Thoracic aorta (tissue), 2 donors: ENCODE measurements around the gene OLA1. TPM values are rescaled to one million over a fixed set of nuclear protein-coding genes. Genes with fewer than 3 reads are reported as not detected.

Experiments
- ATAC-seq: fragments of 150-250 bp; one replicate; pipeline ENCODE4 v1.8.0; 2017; ENCODE audit warnings: low read depth; ENCODE audit not compliant: insufficient number of reproducible peaks, low FRiP score
- DNase-seq: peaks from one replicate; pipeline ENCODE4 v3.0.0-alpha.2; 2020; ENCODE audit warnings: low spot score
- H3K27ac ChIP-seq, 2 donors: fragments of 200-600 bp; sonication (generic); 1 replicate in 1 of 2; 2 replicates in 1 of 2; pipeline ENCODE4 v1.5.1; 2016; ENCODE audit warnings: mild to moderate bottlenecking in 2 of 2, moderate library complexity in 2 of 2
- H3K27me3 ChIP-seq: fragments of 200-600 bp; sonication (generic); replicated peaks from 2 replicates; pipeline ENCODE4 v1.6.0; 2016; ENCODE audit warnings: mild to moderate bottlenecking; ENCODE audit not compliant: insufficient read depth
- H3K36me3 ChIP-seq: fragments of 200-600 bp; sonication (generic); one replicate; pipeline ENCODE4 v1.5.1; 2016
- H3K4me1 ChIP-seq, 2 donors: fragments of 200-600 bp; sonication (generic); 1 replicate in 1 of 2; 2 replicates in 1 of 2; pipeline versions ENCODE4 v1.5.1 to v1.6.0; 2016; ENCODE audit warnings: low read depth in 2 of 2, mild to moderate bottlenecking in 1 of 2; ENCODE audit not compliant: control insufficient read depth in 1 of 2
- H3K4me3 ChIP-seq: fragments of 200-600 bp; sonication (generic); 2 replicates; pipeline ENCODE4 v1.5.1; 2016; ENCODE audit warnings: mild to moderate bottlenecking
- H3K9me3 ChIP-seq: fragments of 200-600 bp; sonication (generic); 2 replicates; pipeline ENCODE4 v1.5.1; 2016
- total RNA-seq, 2 donors: library from RNA; depleted of rRNA; stranded (reverse); fragments of >200 nt; gene quantifications; one replicate each; pipeline versions ENCODE4 v1.1.0 to v1.2.3, GENCODE V29; 2016
- TF ChIP-seq, protein P1 (sequence below): fragments of 200-600 bp; sonication (generic); IDR thresholded peaks from one replicate; pipeline ENCODE4 v1.5.1; 2019; ENCODE audit warnings: antibody characterized with exemption

OLA1 gene
- total RNA-seq, 2 donors from 2014 or later: 15.2 to 48.0 TPM

DNA sequence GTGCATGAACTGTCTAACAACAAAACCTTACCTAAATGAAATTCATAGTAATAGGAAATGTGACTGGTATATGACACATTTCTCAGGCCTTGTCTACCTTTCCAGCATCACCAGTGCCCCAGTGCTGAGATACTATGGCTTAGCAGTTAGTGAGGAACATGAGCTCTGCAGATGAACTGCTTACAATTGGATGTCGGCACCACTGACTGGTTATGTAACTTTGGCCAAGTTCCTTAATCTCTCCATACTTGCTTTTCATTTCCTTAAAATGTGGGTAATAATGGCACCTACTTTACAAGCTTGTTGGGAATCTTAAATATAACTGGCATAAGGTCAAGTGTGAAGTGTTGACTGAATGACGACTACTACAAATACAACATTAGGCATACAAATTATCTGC lies 136.3 kb downstream of the OLA1 start:
- H3K4me3 ChIP-seq: no peak overlapping the region
- TF ChIP-seq, protein P1, sequence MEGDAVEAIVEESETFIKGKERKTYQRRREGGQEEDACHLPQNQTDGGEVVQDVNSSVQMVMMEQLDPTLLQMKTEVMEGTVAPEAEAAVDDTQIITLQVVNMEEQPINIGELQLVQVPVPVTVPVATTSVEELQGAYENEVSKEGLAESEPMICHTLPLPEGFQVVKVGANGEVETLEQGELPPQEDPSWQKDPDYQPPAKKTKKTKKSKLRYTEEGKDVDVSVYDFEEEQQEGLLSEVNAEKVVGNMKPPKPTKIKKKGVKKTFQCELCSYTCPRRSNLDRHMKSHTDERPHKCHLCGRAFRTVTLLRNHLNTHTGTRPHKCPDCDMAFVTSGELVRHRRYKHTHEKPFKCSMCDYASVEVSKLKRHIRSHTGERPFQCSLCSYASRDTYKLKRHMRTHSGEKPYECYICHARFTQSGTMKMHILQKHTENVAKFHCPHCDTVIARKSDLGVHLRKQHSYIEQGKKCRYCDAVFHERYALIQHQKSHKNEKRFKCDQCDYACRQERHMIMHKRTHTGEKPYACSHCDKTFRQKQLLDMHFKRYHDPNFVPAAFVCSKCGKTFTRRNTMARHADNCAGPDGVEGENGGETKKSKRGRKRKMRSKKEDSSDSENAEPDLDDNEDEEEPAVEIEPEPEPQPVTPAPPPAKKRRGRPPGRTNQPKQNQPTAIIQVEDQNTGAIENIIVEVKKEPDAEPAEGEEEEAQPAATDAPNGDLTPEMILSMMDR: no peak
- DNase-seq (no peak), ATAC-seq (no peak)
- no peak overlapping the region for H3K27ac ChIP-seq
- no peaks in the 10 kb centered on the region for H3K4me1 ChIP-seq
- H3K36me3 ChIP-seq: no peaks in the 10 kb centered on the region
- no peaks in the 10 kb centered on the region for H3K27me3 ChIP-seq
- H3K9me3 ChIP-seq: no peaks in the 10 kb centered on the region

DNA sequence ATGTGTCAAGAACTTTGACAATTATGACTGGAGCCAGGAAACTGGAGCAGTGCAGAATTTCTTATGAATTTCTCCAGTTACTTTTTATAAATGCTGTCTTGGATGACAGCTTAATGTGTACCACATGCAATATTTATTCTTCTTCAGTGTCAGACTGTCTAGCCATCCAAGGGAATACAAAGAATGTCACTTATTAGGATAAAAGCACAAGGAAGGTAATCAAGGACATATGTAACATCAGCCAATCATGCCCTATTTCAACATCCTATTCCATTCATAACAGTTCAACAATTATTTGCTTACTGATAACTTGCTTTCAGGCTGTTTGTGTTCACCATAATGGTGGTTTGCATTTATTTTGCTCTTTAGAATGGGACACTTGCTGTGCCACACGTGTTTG lies 139.8 kb downstream of the OLA1 start:
- Histone ChIP-seq H3K4me3 (no peak overlapping the region), H3K36me3 (peaks cover 1% of the 10 kb centered on the region), H3K4me1 (no peaks in the 10 kb centered on the region), H3K27me3 (no peaks in the 10 kb centered on the region), H3K27ac (no peak overlapping the region), H3K9me3 (no peaks in the 10 kb centered on the region)
- DNase-seq (no peak), ATAC-seq (no peak)
- TF ChIP-seq, protein P1: no peak

GRCh38 chr2:174106736-174107135 lies 141.6 kb downstream of the OLA1 start:
- no peak for DNase-seq

DNA sequence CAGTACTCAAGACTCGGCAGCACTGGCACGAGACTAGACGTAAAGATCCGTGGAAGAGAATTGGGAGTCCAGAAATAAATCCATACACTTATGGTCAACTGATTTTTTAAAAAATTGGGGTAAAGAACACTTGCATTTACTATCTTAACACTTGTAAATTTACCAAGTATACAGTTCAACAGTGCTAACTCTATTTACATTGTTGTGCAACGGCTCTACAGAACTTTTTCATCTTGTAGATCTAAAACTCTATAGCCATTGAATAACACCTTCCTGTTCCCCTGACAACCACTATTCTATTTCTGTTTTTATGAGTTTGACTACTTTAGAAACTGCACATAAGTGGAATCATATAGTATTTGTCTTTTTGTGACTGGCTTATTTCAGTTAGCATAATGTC lies 153.8 kb downstream of the OLA1 start:
- DNase-seq (no peak), ATAC-seq (no peak)
- no peaks in the 10 kb centered on the region for H3K27me3 ChIP-seq
- H3K9me3 ChIP-seq: no peaks in the 10 kb centered on the region
- no peak overlapping the region for H3K27ac ChIP-seq
- no peaks in the 10 kb centered on the region for H3K36me3 ChIP-seq
- no peaks in the 10 kb centered on the region for H3K4me1 ChIP-seq
- H3K4me3 ChIP-seq: no peak overlapping the region
- TF ChIP-seq, protein P1: no peak

More at GRCh38 chr2:174106736-174107135, 141.6 kb downstream of the OLA1 start:
- Histone ChIP-seq H3K4me1 (no peaks in the 10 kb centered on the region), H3K27ac (no peak overlapping the region), H3K9me3 (no peaks in the 10 kb centered on the region), H3K36me3 (peaks cover 4% of the 10 kb centered on the region), H3K4me3 (no peak overlapping the region), H3K27me3 (no peaks in the 10 kb centered on the region)
- TF ChIP-seq, protein P1: no peak
- no peak for ATAC-seq

DNA sequence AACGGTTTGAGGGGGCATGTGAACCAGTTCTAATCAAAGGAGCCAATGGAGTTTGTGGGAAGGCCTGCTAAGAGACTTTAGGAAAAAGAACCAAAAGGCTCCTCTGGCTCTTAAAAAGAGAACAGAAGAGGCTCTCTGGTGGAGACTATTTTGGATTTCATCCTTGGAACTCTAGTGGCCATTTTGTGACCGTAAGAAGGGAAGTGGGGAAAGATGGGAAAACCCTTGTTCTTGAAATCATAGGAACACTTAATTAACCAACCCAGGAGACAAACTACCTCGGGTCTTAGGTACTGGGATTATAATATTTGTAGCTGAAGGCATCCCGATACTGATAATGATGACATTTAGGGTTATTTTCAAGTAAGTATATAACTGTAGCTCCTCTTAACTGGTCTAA lies 157.9 kb downstream of the OLA1 start:
- no peaks in the 10 kb centered on the region for H3K9me3 ChIP-seq
- no peak overlapping the region for H3K4me3 ChIP-seq
- DNase-seq (no peak), ATAC-seq (no peak)
- no peaks in the 10 kb centered on the region for H3K4me1 ChIP-seq
- TF ChIP-seq, protein P1: no peak
- H3K36me3 ChIP-seq: no peaks in the 10 kb centered on the region
- no peaks in the 10 kb centered on the region for H3K27me3 ChIP-seq
- no peak overlapping the region for H3K27ac ChIP-seq
